HG02623 (cell line): ENCODE results near the gene NUDT15.
"Not testable (repeated sequence)": the region's sequence is repeated elsewhere in the genome, so short reads cannot be mapped to it uniquely, and the experiment has no call there.

Experiments used
- ATAC-seq: cut with Tn5 transposase; IDR thresholded peaks from one replicate; pipeline ENCODE4 v1.9.1; 2021; ENCODE audit warnings: moderate library complexity; ENCODE audit not compliant: unreplicated experiment

Gene NUDT15

GRCh38 chr13:48040896-48041295 is 3.4 kb downstream of the NUDT15 start:
- no peak for ATAC-seq

GRCh38 chr13:48042894-48043293 is 5.4 kb downstream of the NUDT15 start:
- no peak for ATAC-seq

- no peak for ATAC-seq
Measured at GRCh38 chr13:48043789-48044503, 6.4 kb downstream of the NUDT15 start.

- no peak for ATAC-seq
Measured at GRCh38 chr13:48050550-48050949, 13.0 kb downstream of the NUDT15 start.

- ATAC-seq = no peak
Measured at GRCh38 chr13:48054601-48055000, 17.1 kb downstream of the NUDT15 start.

- ATAC-seq = no peak
Measured at GRCh38 chr13:48055712-48056111, 18.2 kb downstream of the NUDT15 start.

- ATAC-seq = not testable (repeated sequence)
Measured at GRCh38 chr13:48058536-48058935, 21.0 kb downstream of the NUDT15 start.

- ATAC-seq = not testable (repeated sequence)
Measured at GRCh38 chr13:48059951-48060350, 22.4 kb downstream of the NUDT15 start.

- ATAC-seq = no peak
Measured at GRCh38 chr13:48066310-48066989, 28.9 kb downstream of the NUDT15 start.

- ATAC-seq = no peak
Measured at GRCh38 chr13:48068036-48068435, 30.5 kb downstream of the NUDT15 start.

- ATAC-seq = no peak
Measured at GRCh38 chr13:48068952-48069351, 31.4 kb downstream of the NUDT15 start.

GRCh38 chr13:48069573-48069972 is 32.0 kb downstream of the NUDT15 start:
- ATAC-seq = no peak

GRCh38 chr13:48070942-48071341 is 33.4 kb downstream of the NUDT15 start:
- no peak for ATAC-seq

GRCh38 chr13:48072304-48072703 is 34.8 kb downstream of the NUDT15 start:
- ATAC-seq = no peak

- no peak for ATAC-seq
Measured at GRCh38 chr13:48072787-48073186, 35.3 kb downstream of the NUDT15 start.

- ATAC-seq = no peak
Measured at GRCh38 chr13:48074006-48074405, 36.5 kb downstream of the NUDT15 start.

- ATAC-seq = peak; percentile 98
Measured at GRCh38 chr13:48078251-48078656, 40.7 kb downstream of the NUDT15 start.

GRCh38 chr13:48081739-48082138 is 44.2 kb downstream of the NUDT15 start:
- ATAC-seq = no peak

- no peak for ATAC-seq
Measured at GRCh38 chr13:48086272-48086671, 48.7 kb downstream of the NUDT15 start.

GRCh38 chr13:48093588-48093987 is 56.1 kb downstream of the NUDT15 start:
- ATAC-seq = no peak

GRCh38 chr13:48094404-48094780 is 56.9 kb downstream of the NUDT15 start:
- ATAC-seq = no peak

- ATAC-seq = peak; percentile 95
Measured at GRCh38 chr13:48094781-48095502, 57.4 kb downstream of the NUDT15 start, which contains the start of gene MED4. Gene MED4 (minus strand): TSS chr13:48095104. CDS start chr13:48095078, 26 bp downstream.
